ENCODE measurements around the gene KCNQ1.

KCNQ1 gene

GRCh38 chr11:2762451-2762850 is 317.6 kb downstream of the KCNQ1 start:
- no peak overlapping the region for H3K4me3 ChIP-seq (ENCODE audit: low read depth, low read length)
- TF ChIP-seq CTCF (IDR thresholded peaks at IDR 0.05; ENCODE audit: borderline replicate concordance, insufficient read depth, low read depth, low read length) = no peak

- no peak overlapping the region for H3K4me3 ChIP-seq (ENCODE audit: low read depth, low read length)
- no peak for TF ChIP-seq CTCF (IDR thresholded peaks at IDR 0.05; ENCODE audit: borderline replicate concordance, insufficient read depth, low read depth, low read length)
Observed at GRCh38 chr11:2763984-2764383, 319.2 kb downstream of the KCNQ1 start.

- TF ChIP-seq CTCF (IDR thresholded peaks at IDR 0.05; ENCODE audit: borderline replicate concordance, insufficient read depth, low read depth, low read length) = no peak
- H3K4me3 ChIP-seq (ENCODE audit: low read depth, low read length) = no peak overlapping the region
Observed at GRCh38 chr11:2765491-2765890, 320.7 kb downstream of the KCNQ1 start.

- H3K4me3 ChIP-seq (ENCODE audit: low read depth, low read length) = no peak overlapping the region
- TF ChIP-seq CTCF (IDR thresholded peaks at IDR 0.05; ENCODE audit: borderline replicate concordance, insufficient read depth, low read depth, low read length) = no peak
Observed at GRCh38 chr11:2766166-2766565, 321.4 kb downstream of the KCNQ1 start.

GRCh38 chr11:2767071-2767470 is 322.3 kb downstream of the KCNQ1 start:
- no peak for TF ChIP-seq CTCF (IDR thresholded peaks at IDR 0.05; ENCODE audit: borderline replicate concordance, insufficient read depth, low read depth, low read length)
- no peak overlapping the region for H3K4me3 ChIP-seq (ENCODE audit: low read depth, low read length)

- TF ChIP-seq CTCF (IDR thresholded peaks at IDR 0.05; ENCODE audit: borderline replicate concordance, insufficient read depth, low read depth, low read length) = no peak
- no peak overlapping the region for H3K4me3 ChIP-seq (ENCODE audit: low read depth, low read length)
Observed at GRCh38 chr11:2767801-2768200, 323.0 kb downstream of the KCNQ1 start.

GRCh38 chr11:2768471-2769408 is 323.9 kb downstream of the KCNQ1 start:
- H3K4me3 ChIP-seq (ENCODE audit: low read depth, low read length) = no peak overlapping the region
- no peak for TF ChIP-seq CTCF (IDR thresholded peaks at IDR 0.05; ENCODE audit: borderline replicate concordance, insufficient read depth, low read depth, low read length)

Data from GM12875 (cell line).